Urothelium cell line (cell line): ENCODE measurements around the gene PPP1R3C.

Experiments used
- DNase-seq: peaks from one replicate; pipeline ENCODE4 v3.0.0; 2011; ENCODE audit warnings: low spot score, mixed read lengths
- FAIRE-seq: peaks from 2 replicates; lab custom pipeline; 2011; peaks lifted over from hg19 to GRCh38; lab: Jason Lieb, UNC

Gene PPP1R3C

DNA sequence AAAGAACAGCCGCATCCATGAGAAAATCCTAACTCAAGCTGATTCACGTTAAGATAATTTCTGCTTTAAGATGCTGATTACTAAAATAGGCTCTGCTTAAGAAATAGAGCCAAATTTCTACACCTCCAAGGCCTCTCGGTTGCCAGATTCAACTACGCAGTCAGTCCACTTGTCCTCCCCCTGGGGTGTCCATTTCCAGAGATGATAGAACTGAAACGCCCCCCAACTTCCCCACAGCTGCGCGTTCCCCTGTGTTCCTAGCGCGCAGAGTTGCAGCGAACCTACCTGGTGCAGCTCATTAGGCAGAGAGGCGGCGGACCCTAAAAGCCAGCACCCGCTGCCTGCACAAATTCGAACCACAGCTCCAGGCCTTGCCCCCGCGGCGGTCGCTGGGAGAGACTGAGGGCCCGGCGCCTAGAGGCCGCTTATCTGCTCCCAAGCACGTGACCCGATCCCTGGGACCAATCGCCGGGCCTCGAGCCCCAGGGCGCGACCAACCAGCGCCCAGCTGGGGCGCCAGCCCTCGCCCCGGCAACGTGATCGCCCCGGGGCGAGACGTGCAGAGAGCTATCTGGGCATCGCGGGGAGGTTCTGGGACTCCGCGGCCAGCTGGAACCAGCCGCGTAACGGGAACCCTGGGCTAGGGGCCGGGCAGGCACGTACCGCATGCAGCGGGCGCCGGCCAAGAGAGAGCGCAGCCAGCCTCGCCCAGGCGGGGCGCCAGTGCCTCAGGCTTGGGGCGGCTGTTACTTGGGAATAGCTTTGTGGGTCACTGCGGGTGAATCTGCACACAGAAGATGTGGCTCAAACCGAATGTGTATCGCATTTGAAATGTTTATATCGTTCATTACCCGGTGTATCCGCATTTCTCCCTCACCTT, at the start of gene PPP1R3C:
PPP1R3C (minus strand) TSS at position 401 of the 880 bp plus-strand sequence; CDS start at position 299, 102 bp downstream.
- DNase-seq = peak; percentile 96
- no peak for FAIRE-seq

- FAIRE-seq (peak; percentile 56), DNase-seq (peak; percentile 38)
Measured at GRCh38 chr10:91681361-91682276, 48.7 kb upstream of the PPP1R3C start.

DNA sequence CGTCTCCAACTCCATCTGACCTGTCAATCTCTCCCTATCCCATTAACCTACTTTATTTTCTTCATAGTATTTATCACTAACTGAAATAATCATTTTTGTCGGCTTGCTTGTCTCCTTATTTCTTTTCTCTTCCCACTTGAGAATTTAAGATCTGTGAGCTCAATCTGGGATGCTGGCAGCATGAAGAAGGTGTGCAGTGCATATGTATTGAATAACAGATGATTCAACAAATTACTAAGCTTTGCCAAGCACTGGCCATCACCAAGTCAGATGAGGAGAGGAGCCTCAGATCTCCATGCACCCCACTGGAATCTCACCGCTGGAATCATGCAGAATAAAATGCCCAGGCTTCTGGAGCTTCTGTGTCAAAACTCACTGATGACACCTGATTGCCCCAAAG, 47.6 kb upstream of the PPP1R3C start:
- DNase-seq = no peak
- no peak for FAIRE-seq

GRCh38 chr10:91679296-91679695, 46.4 kb upstream of the PPP1R3C start:
- no peak for DNase-seq
- FAIRE-seq = no peak

GRCh38 chr10:91677911-91678310, 45.0 kb upstream of the PPP1R3C start:
- FAIRE-seq = no peak

DNA sequence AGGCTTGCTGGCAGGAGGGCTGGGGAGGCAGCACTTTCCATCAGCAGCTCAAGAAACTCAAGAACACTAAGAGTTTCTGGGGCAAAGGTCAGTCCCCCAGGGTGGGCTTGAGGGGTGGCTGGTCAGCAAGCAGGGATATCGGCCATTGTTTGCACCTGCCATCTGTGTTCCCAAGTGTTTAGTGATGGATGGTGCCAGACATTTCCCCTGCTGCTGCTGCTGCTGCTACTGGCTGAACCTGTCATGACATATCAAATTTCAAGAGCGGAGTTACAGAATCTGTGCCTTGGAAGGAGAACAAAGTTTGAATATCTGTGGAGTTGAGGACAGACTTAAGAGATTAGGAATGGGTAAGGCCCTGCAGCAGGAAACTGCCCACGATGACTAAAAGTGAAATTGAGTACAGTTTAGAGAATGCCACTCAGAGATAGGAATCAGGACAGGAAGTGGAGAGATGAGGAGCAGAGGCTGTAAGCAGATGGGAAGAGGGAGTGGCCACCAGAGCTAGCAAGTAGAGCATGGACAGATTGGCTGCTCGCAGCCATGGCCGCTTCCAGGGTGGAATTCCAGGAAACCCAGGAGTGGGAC, 39.2 kb upstream of the PPP1R3C start:
- FAIRE-seq = peak; percentile 58

More at GRCh38 chr10:91677911-91678310, 45.0 kb upstream of the PPP1R3C start:
- no peak for DNase-seq

DNA sequence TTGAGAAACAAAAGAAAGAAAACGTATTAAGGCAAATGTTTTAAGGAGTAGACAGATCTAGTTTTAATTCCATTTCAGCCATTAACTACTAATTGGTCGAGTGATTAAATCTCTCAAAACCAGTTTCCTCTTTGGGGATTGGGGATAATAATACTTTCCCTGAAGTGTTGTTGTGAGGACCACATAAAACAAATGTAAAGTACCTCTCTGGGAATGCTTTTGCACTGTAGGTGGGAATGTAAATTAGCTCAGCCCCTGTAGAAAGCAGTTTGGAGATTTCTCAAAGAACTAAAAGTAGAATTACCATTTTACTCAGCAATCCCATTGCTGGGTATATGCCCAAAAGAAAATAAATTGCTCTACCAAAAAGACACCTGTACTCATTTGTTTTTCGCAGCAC, 36.0 kb upstream of the PPP1R3C start:
- DNase-seq = no peak
- no peak for FAIRE-seq

More for the DNA sequence above, 39.2 kb upstream of the PPP1R3C start:
- DNase-seq = peak; percentile 48

DNA sequence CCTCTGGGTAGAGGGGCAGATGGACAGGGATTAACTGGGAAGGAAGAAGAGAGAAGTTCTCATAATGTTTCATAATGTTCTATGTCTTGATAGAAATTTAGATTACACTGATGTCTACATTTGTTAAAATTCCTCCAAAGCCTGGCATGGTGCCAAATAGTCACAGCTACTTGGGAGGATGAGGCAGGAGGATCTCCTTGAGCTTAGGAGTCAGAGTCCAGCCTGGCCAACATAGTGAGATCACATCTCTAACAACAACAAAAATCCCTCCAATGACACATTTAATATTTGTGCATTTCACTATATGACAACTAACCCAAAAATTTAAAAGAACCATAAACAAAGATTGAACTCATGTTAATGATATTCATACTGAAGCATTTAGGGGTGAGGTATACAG, 33.0 kb upstream of the PPP1R3C start:
- no peak for FAIRE-seq
- no peak for DNase-seq

GRCh38 chr10:91664426-91664825, 31.6 kb upstream of the PPP1R3C start:
- DNase-seq (no peak), FAIRE-seq (no peak)

DNA sequence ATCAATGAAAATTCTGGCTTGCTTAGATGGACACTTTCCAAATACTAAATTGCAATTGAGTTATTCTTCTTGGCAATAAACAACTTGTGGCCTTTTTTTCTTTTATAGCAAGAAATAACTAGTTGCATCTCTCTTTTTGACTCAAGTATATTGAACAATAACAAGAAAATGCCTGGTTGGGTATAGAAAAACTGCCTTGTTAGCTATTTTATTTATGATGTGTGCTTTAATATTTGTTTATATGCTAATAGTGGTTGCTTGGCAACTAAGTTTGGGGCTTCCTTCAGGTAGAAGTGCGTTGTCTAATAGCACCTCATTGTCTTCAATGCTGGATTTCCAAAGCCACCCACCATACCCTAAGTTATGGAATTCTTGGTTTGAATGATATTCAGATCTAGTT, 30.1 kb upstream of the PPP1R3C start:
- no peak for DNase-seq
- no peak for FAIRE-seq

DNA sequence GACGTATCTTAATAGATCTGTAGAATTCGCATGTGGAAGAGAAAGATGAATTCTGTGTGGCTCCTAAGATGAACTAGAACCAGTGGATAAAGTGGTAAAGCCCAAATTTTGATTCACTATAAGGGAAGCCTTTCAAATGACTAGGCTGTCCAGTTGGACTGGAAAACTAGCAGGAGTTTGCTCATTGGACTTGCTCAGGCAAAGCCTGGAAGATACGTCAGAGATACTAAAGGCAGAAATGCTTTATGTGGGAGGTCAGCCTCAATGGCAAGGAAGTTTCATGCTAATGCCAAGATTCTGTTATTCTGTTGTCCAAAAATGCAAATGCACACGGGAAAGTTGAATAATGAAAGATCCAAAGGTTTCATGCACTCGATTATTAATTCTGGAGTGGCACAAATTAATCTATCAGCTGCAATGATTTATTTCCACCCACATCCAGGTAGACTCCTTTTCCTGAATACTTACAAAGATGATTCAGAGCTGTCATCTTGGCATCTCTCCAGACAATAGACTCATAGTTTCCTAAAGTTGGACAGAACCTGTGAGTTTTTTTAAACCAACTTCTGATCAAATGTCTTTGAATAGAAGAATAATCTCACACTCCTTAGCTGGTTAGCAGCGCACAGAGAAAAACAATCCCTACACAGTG, 20.5 kb upstream of the PPP1R3C start:
- FAIRE-seq (no peak), DNase-seq (peak; percentile 45)

- peak; percentile 73 for DNase-seq
- peak; percentile 48 for FAIRE-seq
Measured at GRCh38 chr10:91652364-91652763, 19.5 kb upstream of the PPP1R3C start.

GRCh38 chr10:91643700-91644099, 10.8 kb upstream of the PPP1R3C start:
- no peak for FAIRE-seq
- DNase-seq = no peak

DNA sequence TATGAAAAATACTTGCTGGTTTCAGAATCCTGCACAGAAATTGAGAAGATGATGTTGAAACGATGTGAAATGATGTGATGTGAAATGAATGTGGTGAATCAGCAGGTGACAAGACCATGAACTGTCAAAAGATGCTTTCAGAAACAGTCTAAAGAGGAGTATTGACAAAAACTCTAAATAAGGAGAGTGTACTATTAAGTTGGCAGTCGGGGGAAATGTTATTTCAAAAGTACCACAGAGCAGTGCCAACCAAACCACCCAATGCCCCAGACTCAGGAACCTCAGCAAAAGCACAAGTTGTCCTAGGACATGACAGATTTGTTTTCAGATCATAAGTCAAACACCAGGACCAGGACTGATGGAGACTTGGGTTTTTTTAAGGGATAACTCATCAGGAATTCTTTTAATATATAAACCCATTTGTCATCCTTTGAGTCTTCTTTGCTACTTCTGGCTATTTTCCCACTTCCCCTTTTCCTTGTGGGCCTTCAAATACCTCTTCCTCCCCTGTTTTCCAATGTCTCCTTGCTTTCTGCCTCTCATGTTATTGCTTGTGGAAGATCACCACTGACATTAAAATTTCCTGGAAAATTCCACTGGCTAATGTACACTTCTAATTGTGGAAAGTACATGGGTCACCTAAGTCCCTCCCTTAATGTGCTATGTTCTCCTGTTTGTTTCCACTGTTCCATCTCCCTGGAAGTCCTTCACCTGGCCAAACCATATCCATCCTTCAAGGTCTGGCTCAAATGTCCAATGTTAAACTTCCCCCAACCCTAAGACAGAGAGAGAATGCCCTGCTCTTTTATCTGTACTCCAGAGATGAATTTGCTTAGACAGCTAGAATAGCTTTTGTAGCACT, 10.2 kb upstream of the PPP1R3C start:
- DNase-seq (no peak), FAIRE-seq (no peak)

GRCh38 chr10:91636892-91637291, 4.0 kb upstream of the PPP1R3C start:
- DNase-seq = no peak
- FAIRE-seq = no peak

GRCh38 chr10:91635401-91636400, 2.8 kb upstream of the PPP1R3C start:
- FAIRE-seq (no peak), DNase-seq (peak; percentile 55)

- FAIRE-seq = no peak
Measured at GRCh38 chr10:91634898-91635297, 2.0 kb upstream of the PPP1R3C start.

DNA sequence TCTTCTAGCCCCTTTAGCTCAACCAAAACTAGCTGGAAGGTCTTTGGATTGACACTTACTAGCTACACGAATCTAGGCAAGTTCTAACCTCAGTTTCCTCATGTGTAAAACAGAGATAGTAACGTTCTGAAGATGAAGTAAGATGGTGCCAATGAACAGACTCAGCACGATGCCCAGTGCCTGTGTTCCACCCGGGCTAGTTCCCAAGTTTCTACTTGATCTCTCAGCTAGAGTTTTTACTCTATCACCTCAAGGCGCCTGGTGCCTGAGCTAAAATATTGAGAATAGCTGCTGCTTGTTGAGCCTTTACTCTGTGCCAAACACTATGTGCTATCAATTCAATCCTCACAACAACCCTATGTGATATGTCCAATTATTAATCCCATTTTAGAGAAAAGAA, 1.4 kb upstream of the PPP1R3C start:
- DNase-seq = no peak
- no peak for FAIRE-seq

More at GRCh38 chr10:91634898-91635297, 2.0 kb upstream of the PPP1R3C start:
- DNase-seq = no peak
